ENCODE measurements around the gene CYLC1.

Gene CYLC1, protein sequence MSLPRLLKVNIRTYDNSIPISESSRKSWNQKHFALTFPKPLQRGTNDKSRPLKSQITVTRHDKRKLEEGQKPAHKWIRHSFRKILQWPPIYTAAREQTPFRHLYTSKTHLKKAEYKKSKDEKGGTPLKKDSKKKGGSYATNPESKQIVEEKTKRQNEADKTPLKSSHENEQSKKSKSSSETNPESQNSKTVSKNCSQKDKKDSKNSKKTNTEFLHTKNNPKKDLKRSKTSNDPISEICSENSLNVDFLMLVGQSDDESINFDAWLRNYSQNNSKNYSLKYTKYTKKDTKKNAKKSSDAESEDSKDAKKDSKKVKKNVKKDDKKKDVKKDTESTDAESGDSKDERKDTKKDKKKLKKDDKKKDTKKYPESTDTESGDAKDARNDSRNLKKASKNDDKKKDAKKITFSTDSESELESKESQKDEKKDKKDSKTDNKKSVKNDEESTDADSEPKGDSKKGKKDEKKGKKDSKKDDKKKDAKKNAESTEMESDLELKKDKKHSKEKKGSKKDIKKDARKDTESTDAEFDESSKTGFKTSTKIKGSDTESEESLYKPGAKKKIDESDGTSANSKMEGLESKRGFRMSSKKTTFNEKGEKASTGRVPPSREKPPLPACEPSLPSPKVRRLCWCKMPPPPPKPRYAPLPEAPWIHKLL

DNA sequence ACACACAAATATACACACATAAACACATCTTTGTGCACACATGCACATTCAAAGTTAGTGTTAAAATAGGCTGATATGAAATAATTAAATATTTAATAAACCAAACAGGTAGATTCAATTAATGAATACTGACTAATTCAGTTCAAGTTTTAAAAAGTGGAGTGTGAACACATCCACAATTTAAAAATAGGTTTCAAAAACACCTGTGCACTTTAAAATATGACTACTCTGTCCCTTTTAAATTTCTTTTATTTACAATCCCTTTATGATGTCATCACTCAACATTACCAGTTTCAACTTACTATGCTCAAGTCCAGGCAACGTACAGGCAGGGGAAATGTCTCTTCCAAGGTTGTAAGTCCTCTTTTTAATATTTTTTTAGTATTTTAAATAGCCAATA, at the start of gene CYLC1:
Gene CYLC1 (plus strand): TSS at position 301 of the 400 bp plus-strand sequence. CDS start 37 bp downstream, at position 338.
- no peak for DNase-seq (ENCODE audit: low read depth in 1 of 2, low spot score in 1 of 2)

GRCh38 chrX:83819304-83819703, 41.6 kb upstream of the CYLC1 start:
- DNase-seq (ENCODE audit: low read depth in 1 of 2, low spot score in 1 of 2): no peak

GRCh38 chrX:83829874-83830273, 31.1 kb upstream of the CYLC1 start:
- no peak for DNase-seq (ENCODE audit: low read depth in 1 of 2, low spot score in 1 of 2)

DNA sequence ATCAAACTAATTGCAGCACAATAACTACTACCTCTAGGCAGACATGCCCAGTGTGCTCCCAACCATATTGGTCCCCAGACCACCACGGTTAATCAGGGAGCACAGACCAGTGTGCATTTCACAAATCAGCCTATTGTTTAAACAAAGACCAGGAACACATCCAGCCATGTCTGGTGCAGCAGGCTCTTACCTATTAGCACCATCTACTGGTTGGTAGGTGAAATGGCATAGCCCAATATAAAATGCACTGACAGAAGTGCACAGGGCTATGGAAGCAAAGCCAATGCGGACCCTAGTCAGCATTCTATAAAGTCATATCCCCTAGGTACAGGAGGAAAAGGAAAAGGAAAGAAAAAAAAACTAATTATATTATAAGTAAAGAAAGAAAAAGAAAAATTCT, 15.5 kb upstream of the CYLC1 start:
- no peak for DNase-seq (ENCODE audit: low read depth in 1 of 2, low spot score in 1 of 2)

- no peak for DNase-seq (ENCODE audit: low read depth in 1 of 2, low spot score in 1 of 2)
Measured at GRCh38 chrX:83847339-83847738, 13.6 kb upstream of the CYLC1 start.

DNA sequence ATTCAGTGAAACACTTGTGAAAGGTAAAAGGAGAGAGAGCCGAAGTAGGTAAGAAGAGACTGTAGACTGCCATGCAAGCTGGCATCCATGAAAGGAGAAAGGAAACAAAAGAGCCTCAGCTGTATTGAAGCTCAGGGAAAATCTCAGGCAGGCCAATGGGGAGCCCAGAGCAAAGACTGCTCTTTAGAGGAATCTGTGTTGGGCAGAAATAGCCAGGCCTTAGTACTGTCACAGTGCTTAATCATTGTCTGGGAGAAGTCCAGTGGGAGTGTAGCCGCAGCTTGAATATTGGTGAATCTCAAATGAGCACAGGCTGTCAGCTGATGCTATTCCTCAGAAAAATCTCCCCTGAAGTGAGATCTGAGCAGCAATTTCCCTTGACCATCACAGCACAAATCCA, 27.6 kb downstream of the CYLC1 start:
- DNase-seq (ENCODE audit: low read depth in 1 of 2, low spot score in 1 of 2): no peak

GRCh38 chrX:83892433-83892832, 31.5 kb downstream of the CYLC1 start:
- DNase-seq (ENCODE audit: low read depth in 1 of 2, low spot score in 1 of 2): no peak

GRCh38 chrX:83906921-83907320, 46.0 kb downstream of the CYLC1 start:
- DNase-seq (ENCODE audit: low read depth in 1 of 2, low spot score in 1 of 2): no peak

GRCh38 chrX:83916525-83916924, 55.6 kb downstream of the CYLC1 start:
- no peak for DNase-seq (ENCODE audit: low read depth in 1 of 2, low spot score in 1 of 2)

DNA sequence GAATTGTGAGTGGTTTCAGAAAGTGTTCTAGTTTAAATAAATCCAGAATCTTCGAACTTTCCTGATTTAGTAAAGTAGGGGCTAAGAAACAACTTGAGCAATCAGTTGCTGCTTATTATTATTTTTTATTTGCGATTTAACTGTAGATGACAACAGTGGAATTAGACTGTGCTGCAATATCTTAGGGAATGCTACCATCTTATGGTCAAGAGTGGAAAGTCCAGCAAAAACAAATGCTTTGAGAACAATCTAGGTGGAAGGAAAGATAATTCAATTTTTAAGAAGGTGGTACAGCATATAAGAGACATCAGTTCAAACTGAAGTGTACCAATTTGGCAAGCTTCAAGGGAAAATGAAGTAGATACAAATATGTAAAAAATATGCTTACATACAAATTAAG, 73.3 kb downstream of the CYLC1 start:
- DNase-seq (ENCODE audit: low read depth in 1 of 2, low spot score in 1 of 2): no peak

Data from activated CD4-positive, alpha-beta T cell treated with anti-CD3 and anti-CD28 coated beads, Interleukin-2, amount 50 U/mL, for 24 hours (primary cell).